RPMI8226 (cell line): ENCODE results near the gene ETV3L.
A peak's percentile ranks its signal among the peaks of the same experiment; 100 is the strongest.
"Not testable (repeated sequence)": the region's sequence is repeated elsewhere in the genome, so short reads cannot be mapped to it uniquely, and the experiment has no call there.

Source experiments
- DNase-seq: peaks from one replicate; pipeline ENCODE4 v3.0.0-alpha.2; 2015

ETV3L gene

DNA sequence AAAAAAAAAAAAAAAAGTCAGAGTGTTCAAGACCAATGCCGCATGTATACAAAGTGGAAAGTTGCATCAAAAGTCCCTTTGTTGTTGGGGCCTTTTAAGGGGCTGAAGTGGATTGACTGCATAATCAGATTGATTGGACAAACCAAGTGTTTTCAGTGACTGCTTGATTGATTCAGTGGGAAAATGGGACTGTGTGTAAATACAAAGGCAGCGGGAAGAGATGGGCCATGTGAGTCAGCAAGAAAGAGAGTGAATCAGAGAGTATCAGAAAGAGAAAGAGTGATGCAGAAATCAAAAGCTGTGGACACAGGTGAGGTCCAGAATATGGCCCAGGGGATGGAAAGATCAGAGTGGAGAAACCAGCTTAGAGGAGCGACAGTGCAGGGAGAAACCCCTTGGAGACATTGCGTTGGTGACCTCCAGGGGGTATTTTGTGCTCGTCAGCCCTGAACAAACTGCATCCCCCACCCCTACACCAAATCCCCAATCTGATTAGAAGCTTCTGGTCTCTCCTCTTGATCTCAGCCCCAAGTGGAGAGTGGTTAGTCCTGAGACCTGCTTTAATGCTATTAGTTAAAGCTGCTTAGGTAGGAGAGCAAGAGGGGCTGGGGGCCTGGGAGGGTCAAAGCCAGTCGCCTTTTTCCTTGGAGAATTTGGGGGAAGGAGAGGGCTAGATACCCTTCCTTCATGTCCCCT, 5.1 kb upstream of the ETV3L start:
- DNase-seq: no peak

DNA sequence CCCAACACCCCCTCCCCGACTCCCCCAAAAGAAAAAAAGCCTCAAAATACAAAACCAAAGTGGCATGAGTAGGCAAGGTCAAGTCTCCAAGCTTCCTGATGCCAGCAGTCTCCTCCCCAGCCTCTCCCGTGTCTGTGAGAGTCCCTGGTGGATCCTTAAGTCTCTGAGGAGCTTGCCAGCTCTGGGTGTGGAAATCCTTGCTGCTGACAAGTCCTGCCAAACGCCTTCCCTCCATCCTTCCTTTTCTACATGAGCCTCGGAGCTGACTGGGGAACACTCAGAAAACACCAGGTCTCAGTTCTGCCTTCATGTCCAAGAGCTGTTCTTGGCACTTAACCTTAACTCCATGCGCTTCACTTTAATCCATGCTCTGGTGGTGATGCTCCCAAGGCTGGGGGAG, 3.7 kb upstream of the ETV3L start:
- DNase-seq: no peak

DNA sequence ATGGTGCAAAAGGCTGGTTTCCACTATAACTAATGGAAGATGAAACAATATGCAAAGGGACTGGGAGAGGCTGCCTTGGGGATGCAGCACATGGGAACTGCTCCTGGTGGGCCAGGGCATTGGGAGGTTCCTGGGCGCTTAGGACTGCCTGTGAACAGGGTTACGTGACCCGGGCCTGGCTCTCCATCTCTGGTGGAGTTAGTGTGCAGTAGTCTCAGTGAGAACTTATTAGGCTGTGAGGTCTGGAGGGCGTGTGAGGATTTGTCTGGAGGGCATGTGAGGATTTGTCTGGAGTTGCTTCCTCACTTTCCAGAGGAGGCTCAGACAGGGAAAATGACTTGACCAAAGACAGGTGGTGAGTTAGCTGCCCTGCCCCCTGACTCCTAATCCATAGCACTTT, 1.5 kb upstream of the ETV3L start:
- no peak for DNase-seq

DNA sequence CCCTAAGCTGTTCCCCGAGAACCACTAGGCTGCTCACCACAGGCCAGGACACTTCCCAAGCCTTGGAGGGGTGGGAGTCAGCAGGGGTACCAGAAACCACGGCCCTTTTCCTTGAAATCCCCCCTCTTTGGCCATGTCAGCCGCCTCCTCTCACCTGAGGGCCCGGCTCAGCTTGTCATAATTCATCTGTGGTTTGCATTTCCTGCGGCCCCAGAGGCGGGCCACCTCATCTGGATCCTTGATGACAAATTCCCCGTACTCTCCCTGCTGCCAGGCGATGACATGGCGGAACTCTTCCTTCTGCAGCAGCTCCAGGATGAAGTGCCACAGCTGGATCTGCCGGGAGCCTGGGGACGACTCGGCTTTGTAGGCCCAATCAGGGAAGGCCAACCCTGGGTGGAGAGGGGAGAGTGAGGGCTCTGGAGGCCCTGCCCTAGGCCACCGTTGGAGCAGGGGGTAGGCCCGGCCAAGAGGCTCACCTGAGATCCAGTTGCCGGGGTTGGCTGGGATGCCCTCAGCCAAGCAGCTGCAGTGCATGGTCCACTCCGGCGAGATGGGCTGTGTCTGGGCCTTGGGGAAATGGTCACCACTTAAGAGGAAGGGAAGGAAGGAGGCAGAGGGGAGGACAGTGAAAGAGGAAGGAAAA, 498 bp downstream of the ETV3L start:
- DNase-seq: not testable (repeated sequence)

DNA sequence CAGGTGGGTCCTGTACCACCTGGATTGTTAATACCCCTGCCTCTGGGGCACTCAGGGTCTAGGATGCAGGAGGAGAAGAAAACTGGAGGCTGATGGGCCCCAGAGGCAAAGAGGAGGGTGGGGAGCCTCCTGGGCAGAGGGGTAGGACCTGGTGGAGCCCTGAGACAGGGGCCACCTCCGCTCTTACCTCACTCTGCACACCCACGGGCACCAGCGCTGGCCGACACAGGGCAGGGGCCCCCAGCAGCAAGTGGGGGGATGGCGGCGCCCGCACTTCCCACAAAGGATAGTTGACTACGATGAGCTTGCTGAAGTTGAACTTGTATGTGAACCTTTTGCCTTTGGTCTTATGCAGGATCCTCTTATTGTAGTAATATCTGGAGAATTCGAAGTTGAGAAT, 1.1 kb downstream of the ETV3L start:
- no peak for DNase-seq

DNA sequence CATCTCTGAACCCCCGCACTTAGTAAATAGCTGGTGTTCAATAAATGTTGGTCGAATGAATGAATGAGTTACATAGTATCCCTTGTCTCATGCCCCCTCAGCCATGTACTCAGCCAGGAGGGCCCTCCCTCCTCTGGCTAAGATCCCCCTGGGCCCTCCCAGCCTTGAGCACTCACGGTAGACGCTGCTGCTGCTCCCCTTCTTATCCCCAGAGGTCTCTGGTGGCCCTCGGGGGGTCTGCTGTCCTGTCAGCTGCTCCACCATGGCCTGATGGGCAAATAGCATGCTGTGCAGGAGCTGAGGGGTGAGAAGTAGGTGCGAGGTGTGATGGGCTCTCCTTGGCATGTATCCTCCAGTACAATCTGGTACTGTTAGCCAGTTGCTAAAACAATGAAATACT, 1.9 kb downstream of the ETV3L start:
- no peak for DNase-seq

DNA sequence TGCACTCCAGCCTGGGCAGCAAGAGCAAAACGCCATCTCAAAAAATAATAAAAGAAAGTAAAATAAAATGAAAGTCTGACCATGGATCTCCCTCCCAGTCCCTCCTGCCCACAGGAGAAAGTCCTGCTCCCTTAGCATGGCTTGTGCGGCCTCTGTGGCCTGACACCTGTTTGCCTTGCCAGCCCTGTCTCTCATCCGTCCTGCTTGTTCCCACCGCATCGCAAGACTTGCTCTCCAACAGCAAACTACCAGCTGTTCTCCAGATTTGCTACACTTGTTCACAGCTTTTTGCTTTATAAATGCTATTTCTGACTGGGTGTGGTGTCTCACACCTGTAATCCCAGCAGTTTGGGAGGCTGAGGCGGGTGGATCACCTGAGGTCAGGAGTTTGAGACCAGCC, 2.7 kb downstream of the ETV3L start:
- DNase-seq: no peak

DNA sequence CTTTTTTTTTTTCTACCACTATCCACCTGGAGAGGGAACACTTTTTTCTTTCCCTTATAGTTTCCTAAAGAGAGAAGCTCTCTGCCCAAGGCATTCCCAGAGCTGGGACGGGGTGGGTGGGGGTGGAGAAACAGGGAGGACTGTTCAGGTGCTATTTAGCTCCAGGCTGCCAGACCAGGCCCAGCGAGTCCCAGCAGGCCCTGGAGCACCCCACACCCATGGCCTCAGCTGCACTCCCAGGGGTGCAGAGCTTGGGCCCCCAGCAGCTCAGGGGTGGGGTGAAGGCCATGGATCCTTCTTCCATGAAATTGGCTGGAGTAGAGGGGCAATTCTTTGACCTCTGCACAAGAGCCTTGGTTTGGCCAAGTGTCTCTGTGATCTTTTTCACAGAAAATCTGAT, 4.1 kb downstream of the ETV3L start:
- no peak for DNase-seq

DNA sequence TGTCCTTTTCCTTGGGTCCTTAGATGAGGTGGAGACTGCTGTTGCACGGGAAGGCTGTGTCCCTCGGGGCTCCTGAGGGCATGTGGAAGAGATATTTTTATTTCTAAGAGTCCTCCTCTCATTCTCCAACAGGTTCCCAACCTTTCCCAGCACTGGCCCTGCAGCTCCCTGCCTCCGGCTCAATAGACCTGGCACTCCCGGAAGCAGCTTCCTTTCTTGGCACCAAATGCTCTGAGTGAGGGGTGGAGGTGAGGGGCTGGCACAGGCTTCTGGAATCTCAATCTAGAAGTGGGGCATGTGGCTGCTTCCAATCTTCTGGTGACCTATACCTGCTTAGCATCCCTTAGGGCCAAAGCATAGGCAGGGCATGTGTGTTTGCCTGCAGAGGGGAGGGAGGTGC, 4.5 kb downstream of the ETV3L start:
- no peak for DNase-seq

DNA sequence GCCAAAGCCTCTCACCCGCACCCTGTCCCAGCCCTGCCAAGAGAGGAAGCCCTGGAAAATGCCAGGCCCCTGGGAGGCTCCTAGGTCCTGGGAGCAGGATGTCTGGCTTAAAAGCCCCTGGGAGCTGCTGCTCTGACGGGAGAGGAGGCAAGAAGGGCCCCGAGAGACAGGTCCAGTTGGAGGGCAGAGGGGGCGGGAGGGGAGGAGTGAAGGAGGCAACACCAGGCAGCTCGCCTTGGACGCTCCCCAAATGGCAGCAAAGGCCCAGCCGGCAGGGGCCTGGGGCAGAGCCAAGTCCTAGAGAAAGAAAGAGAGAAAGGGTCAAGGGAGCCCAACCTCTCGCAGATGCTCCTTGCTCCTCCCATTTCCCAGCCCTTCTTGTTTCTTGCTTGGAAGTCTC, 6.8 kb downstream of the ETV3L start:
- DNase-seq: peak; percentile 72

DNA sequence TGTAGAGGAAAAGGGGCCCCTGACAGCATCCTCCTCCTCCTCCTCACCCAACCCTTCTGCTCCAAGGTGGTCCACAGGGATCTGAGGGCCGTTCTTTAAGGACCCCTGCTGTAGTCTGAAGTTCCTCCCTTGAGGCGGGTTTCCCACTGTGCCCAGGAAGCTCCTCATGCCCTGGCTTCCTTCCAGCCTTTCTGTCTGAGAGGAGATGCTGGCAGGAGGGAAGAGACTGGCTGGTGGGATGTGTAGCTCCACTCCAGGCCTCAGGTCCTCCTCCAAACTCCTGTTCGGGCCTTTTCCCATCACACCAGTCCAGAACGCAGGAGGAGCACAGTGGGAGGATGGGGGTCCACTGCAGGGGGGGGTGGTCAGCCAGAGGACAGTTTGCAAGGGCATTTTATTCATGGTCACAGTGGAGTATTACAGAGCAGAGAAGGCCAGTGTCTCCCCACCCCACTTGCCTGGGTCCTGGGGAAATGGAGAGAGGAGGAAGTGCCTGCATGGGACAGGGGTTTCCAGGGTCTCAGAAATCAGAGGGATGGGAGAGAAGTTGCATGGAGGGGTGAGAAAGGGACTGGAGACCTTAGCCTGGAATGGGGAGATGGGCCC, 7.8 kb downstream of the ETV3L start:
- no peak for DNase-seq

DNA sequence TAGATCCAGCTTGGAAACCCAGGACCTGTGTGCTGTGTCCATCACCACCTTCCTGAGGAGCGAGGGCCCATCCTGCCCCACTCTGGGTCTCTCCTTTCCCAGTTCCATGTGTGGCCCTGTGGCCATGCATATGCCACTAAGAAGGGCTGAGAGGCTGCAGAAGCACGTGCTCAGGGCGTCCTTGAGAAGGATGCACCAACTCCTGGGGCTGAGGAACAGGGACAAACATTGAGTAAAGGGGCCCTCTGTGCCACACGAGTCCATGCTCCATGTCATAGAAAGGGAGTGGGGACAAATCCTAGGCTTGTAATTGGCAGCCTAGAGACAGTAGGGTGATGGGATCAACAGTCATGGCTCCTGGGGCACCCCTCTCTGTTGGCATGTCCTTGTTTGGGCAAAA, 8.4 kb downstream of the ETV3L start:
- no peak for DNase-seq

DNA sequence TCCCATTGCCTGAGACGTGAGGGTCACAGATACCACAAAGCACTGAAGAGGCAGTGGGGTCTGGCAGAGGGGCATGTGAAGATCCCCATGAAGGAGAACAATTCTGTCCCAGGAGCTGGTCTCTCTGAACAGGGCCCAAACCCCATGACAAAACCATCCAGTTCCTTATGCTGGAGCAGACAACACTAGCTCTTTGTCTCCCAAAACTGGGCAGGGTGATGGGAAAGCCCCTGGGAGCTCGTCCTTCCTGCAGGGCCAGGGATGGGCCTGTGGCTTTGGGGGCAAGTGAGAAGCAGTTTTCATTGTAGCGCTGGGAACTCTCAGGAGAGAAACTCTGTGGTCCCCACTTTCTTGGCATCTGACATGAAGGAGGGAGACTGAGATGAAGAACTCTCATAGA, 8.8 kb downstream of the ETV3L start:
- no peak for DNase-seq

DNA sequence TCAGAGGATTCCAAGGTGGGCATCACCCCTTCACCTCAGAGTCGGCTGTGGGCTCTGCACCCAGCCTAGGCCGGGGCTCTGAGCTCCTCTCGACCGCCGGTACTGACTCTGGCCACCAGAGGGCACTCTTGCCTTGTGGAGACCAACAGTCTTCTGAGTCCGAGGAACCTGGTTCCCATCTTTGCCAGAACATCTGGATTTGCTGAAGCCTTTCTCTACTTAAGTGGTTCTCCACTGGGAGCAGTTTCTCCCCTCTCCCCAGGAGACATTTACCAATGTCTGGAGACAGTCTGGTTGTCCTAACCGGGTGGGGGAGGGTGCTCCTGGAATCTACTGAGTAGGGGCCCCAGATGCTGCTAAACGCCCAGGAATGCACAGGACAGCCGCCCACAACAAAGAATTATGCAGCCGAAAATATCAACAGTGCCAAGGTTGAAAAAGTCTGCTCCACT, 9.4 kb downstream of the ETV3L start:
- peak; percentile 90 for DNase-seq

DNA sequence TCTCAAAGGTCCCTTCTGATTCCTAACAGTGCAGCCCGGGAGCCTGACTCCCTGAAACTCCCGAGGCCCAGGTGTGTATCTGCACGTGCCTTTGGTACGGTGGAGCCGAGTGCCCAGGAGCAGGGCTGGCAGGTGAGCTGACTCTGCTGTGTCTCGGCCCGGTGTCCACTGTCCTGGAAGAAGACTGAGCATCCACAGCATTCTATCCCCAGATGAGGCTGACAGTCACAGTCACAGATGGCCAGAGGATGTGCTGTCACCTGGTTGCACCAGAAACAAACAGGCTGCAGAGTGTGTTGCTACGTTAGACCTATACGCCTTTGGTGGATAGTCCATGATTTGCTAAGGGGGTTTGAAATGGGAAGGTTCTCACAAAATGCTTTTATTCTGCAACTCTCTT, 9.8 kb downstream of the ETV3L start:
- DNase-seq: no peak

DNA sequence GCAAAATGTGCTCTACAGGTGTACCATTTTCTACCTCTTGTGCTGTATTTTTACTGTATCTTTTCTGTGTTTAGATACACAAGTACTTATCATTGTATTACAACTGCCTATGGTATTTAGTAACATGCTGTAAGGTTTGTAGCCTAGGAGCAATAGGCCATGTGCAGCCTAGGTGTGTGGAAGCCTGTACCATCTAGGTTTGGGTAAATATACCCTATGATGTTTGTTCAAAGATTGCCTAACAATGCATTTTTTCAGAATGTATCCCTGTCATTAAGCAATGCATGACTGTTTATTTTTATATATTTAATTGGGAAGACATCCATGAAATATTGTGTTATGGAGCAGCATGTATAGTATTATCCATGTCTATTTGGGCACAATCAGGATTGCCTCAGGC, 11.0 kb downstream of the ETV3L start:
- DNase-seq: no peak

DNA sequence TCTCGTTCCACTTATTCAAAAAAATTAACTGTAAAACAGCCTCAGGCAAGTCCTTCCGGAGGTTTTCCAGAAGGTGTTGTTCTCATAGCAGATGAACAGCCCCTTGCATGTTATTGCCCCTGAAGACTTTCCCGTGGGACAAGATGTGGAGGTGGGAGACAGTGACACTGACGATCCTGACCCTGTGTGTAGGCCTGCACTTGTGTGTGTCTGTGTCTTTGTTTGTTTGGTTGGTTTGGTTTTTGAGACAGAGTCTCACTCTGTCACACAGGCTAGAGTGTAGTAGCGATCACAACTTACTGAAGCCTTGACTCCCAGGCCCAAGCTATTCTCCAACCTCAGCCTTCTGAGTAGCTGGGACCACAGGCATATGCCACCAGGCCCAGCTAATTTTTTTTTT, 12.6 kb downstream of the ETV3L start:
- no peak for DNase-seq

DNA sequence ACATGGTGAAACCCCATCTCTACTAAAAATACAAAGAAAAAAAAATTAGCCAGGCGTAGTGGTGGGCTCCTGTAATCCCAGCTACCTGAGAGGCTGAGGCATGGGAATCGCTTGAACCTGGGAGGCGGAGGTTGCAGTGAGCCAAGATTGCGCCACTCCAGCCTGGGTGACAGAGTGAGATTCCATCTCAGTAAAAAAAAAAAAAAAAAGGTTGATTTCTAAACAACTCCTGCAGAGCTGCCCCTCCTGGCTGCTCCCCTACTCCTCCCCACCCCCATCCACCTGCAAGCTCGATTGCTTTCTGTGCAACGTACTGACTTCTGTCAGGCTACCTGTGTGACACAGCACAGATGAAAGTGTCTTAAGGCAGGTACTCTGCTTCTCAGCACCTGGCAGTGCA, 13.3 kb downstream of the ETV3L start:
- DNase-seq: no peak

DNA sequence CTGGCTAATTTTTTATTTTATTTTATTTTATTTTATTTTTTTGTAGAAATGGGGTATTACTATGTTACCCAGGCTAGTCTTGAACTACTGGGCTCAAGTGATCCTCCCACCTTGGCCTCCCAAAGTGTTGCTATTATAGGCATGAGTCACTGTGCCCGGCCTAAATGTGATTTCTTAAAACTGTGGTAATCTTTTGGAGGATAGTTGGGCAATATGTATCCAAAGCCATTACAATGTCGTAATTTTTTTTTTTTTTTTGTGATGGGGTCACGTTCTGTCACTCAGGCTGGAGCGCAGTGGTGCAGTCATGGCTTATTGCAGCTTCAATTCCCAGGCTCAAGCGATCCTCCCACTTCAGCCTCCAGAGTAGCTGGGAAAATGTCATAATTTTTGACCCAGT, 14.2 kb downstream of the ETV3L start:
- DNase-seq: no peak

DNA sequence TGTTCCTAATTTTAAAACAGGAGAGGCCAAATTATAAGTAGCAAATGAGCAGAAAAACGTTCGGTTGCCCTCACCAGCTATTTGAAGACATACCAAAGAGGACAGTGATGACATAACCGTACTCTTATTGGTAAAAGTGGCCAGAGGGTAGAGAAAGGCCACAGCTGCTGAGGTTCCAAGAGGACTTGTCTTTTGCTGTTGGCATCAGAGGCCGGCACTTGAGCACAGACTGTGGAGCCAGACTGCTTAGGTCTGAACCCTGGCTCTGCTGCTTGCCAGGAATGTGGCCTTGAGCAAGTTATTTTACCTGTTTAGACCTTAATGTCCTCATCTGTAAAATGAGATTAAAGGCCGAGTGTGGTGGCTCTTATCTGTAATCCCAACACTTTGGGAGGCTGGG, 14.9 kb downstream of the ETV3L start:
- DNase-seq: no peak

DNA sequence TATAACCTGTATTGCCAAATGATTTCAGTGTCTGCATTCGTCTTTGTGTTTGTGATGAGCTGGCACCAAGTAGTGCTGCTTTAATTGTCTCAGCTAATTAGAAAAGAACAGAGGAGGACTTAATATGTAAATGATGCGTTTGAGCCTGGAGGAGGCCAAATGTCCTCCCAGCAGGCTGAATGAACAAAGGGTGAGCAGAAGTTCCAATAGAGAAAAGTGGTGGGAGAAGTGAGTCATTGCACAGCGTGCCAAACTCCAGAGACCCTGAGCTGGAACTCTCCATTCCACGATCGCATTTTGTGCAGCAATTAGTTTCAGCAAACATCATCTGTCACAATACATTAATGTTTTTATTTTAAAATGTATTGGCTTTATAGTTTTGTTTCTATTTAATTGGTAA, 17.9 kb downstream of the ETV3L start:
- DNase-seq: no peak

DNA sequence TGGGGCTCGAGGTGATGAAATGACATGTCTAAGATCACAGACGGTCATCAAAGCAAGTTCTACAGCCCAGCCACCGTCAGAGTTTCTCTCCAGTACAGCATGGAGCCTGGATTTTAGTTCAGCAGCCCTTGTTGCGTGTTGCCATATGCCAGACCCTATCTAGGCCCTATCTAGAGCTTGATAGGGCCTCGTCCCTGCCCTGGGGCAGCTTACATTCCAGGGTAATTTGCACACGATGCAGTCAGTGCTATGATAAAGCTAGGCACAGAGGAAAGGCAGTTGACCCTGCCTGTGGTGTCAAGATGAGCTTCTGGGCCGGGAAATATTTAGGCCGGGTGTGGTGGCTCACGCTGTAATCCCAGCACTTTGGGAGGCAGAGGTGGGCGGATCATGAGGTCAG, 18.9 kb downstream of the ETV3L start:
- no peak for DNase-seq

DNA sequence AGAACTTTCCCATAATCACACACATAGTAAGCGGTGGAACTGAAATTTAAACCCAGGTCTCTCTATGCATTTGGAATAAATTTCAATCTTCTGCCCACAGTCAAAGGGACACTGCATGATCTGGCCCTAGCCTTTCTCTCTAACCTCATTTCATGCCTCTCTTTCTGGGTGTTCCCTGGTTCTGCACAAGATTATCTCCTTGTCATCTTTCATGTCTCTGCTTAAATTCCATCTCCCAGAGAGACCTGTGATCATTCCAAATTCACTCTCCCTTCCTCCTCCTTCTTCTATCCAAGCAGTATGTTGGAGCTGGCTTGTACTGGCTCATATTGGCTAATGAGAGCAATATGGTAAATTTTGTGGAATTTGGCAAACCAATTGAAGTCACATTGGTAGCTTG, 22.2 kb downstream of the ETV3L start:
- DNase-seq: no peak

DNA sequence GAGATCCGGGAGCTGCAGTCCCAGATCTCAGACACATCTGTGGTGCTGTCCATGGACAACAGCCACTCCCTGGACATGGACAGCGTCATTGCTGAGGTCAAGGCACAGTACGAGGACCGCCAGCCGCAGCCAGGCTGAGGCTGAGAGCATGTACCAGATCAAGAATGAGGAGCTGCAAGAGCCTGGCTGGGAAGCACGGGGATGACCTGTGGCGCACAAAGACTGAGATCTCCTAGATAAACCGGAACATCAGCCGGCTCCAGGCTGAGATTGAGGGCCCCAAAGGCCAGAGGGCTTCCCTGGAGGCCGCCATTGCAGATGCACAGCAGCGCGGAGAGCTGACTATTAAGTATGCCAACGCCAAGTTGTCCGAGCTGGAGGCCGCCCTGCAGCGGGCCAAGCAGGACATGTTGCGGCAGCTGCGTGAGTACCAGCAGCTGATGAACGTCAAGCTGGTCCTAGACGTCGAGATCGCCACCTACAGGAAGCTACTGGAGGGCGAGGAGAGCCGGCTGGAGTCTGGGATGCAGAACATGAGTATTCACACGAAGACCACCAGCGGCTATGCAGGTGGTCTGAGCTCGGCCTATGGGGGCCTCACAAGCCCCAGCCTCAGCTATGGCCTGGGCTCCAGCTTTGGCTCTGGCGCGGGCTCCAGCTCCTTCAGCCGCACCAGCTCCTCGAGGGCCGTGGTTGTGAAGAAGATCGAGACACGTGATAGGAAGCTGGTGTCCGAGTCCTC, 25.5 kb downstream of the ETV3L start:
- DNase-seq: peak; percentile 82
